PC-3 (cell line): ENCODE results near the gene PRKN.

Experiments used
- EZH2 ChIP-seq: fragments of 300-600 bp; sonication (generic); IDR thresholded peaks from one replicate; pipeline ENCODE4 v1.6.1; 2017; ENCODE audit warnings: antibody characterized with exemption, mild to moderate bottlenecking, low read length; ENCODE audit not compliant: unreplicated experiment
- EZH2phosphoT487 ChIP-seq: fragments of 300-600 bp; sonication (generic); IDR thresholded peaks from 2 replicates; pipeline ENCODE4 v1.6.1; 2018; ENCODE audit warnings: mild to moderate bottlenecking, antibody characterized with exemption, low read length, borderline replicate concordance
- TF ChIP-seq, protein P1 (sequence below): fragments of 300-600 bp; sonication (generic); conservative IDR thresholded peaks from 2 replicates; pipeline ENCODE4 v1.5.1; 2017; ENCODE audit warnings: antibody characterized with exemption, low read depth, mild to moderate bottlenecking, low read length

DNA sequence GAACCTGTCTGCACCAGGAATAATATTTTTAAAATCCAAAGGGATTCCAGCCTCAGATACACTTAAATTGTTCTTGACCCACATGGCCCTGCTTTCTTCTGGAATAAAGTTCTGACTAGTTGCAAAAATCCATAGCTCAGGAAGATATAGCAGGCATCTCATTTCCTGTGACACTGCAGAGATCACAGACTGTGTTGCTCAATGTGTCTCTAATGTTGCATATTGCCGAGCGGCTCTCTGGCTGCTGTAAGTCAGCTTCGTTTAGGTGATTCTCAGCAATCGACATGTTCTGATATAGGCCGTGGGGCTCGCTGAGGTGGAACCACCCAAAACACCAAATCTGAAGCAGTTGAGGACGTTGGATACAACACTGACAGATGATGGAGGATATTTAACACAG lies 955.4 kb downstream of the PRKN start:
- TF ChIP-seq, protein P1, sequence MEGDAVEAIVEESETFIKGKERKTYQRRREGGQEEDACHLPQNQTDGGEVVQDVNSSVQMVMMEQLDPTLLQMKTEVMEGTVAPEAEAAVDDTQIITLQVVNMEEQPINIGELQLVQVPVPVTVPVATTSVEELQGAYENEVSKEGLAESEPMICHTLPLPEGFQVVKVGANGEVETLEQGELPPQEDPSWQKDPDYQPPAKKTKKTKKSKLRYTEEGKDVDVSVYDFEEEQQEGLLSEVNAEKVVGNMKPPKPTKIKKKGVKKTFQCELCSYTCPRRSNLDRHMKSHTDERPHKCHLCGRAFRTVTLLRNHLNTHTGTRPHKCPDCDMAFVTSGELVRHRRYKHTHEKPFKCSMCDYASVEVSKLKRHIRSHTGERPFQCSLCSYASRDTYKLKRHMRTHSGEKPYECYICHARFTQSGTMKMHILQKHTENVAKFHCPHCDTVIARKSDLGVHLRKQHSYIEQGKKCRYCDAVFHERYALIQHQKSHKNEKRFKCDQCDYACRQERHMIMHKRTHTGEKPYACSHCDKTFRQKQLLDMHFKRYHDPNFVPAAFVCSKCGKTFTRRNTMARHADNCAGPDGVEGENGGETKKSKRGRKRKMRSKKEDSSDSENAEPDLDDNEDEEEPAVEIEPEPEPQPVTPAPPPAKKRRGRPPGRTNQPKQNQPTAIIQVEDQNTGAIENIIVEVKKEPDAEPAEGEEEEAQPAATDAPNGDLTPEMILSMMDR: no peak
- TF ChIP-seq EZH2 (no peak), EZH2phosphoT487 (no peak)
